GM21390 (cell line): Measurements from ENCODE around the gene RASSF1.

Experiments
- ATAC-seq: cut with Tn5 transposase; IDR thresholded peaks from one replicate; pipeline ENCODE4 v1.9.1; 2021; ENCODE audit not compliant: unreplicated experiment

Gene RASSF1

DNA sequence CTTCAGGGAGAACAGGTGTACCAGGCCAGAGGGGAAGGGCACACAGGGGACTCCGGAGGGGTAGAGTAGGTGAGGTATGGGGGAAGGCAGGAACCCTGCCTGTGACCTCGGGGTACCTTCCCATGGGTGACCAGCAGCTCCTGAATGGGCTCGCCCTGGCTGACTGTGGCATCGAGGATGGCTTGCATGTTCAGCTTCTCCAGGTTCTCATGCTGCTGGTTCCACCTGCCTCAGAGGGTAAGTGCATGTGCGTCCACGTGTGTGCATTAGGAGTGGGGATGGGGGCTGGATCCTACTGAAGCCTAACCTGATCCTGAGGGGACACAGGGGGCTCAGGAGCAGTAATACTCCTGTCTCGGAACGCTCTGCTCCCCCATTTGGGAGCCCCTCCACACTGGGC, 4.4 kb upstream of the RASSF1 start:
- no peak for ATAC-seq

DNA sequence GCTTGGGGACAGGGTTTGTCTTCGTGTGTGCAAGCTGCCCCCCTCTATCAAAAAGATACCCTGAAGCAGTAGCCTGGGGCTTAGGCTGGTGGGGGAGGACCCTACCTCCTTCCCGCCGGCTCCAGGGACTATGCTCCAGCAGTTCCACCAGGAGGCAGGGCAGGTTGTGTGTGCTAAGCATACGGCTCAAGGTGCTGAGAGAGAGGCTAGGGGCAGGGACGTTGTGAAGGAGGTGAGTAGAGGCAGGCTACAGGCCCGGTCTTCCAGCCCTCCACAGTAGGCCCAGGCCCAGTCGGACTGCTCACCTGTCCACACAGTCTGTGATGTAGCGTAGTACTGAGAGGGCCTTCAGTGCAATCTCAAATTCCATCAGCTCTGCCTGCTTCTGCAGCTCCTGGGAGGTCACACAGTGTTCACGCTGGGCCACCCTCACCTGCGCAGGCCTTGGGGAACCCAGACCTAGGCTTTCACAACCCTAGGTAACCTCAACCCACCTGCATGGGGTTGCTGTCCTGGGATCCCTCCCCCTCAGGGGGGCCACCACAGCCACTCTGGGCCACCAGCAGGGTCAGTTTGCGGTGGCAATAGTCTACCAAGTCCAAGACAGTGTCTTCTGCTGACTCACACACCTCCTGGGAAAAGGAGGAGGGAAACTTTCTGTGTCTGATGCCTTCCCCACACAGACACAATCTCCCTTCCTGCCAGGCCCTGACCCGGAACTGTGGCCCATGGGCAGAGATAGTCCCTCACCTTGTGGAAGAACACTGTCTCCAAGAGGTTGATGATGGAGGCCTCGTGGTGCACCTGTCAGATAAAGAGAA, 2.4 kb upstream of the RASSF1 start:
- no peak for ATAC-seq

DNA sequence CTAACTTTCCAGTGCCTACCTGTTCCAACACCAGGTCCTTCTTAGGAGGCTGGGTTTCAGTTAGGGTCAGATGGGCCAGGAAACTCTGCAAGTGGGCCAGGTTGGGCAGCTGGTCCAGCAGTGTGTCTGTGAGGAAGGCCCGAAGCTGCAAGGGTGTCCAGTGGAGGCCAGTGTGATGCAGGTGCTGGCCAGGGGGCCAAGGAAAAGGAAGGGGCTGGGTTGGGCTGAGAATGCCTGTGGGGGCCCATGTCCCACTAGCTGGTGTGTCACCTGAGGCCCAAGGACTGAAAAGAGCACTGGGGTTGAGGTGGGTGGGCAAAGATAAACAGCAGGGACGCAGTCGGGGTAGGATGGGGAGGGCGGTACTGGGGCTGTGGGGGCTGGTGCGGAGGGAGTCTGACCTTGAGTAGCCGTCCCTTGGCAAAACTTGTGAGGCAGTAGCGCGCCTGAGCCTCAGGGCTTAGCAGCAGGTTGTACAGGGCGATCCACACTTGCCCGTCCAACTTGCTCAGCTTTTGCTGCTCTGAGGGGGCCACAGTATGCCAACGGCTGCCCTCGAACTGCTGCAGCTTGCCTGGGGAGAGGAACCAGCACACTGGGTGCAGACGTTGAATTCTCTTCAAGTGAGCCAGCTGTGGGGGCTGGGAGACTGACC, 1.5 kb upstream of the RASSF1 start:
- no peak for ATAC-seq

DNA sequence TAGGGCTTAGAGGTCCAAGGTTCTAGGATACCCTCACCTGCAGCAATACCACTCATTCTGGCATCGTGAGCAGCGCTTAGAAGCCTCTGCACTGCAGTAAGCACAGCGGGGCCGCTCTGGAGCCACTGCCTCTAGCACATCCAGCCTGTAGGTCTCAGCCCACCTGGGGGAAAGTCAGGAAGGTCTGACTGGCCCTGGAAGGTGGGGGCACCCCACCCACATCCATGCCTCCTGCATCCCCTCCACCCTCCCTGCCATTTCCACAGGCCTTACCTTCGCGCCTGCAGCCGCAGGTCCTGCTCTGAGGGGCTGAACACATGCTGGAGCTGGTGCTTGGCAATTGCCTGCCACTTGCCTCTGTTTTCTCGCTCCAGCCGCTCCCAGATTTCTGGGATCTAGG, 901 bp upstream of the RASSF1 start:
- no peak for ATAC-seq

DNA sequence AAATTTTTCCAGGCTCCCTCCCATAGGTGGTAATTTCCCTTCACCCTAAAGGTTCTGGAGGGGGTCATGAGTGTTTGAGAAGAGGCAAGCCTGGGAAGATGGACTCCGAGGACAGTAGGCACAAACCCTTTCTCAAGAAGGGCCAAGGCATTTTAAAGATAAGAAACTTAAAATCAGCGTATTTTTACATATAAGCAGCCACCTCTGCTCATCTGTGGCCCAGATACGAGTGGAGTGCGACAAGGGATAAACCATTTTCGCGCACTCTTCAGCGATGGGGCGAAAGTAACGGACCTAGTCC, 539 bp downstream of the RASSF1 start:
- no peak for ATAC-seq

DNA sequence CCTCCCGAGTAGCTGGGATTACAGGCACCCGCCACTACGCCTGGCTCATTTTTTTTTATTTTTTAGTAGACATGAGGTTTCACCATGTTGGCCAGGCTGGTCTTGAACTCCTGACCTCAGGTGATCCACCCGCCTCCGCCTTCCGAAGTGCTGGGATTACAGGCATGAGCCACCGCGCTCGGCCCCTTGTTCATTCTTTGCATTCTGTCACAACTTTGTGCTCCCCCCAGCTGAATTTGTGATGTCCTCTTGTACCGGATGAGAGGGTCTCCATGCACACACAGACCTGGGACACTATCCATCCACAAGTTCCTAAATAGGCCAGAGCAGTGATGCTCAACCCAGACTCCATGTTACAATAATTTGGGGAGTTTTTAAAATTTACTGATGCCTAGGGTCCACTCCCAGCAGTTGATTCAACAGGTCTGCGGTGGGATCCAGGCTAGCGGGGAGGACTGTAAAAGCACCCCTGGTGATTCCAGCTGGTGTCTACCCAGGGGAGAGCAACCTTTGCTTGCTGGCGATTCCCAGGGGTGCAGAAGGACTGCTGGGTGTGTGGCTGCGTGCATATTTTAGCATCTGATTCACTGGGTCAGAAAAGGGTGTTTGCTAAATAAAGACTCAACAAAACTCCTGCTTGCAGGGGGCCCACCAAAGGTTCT, 1.0 kb downstream of the RASSF1 start:
- no peak for ATAC-seq

DNA sequence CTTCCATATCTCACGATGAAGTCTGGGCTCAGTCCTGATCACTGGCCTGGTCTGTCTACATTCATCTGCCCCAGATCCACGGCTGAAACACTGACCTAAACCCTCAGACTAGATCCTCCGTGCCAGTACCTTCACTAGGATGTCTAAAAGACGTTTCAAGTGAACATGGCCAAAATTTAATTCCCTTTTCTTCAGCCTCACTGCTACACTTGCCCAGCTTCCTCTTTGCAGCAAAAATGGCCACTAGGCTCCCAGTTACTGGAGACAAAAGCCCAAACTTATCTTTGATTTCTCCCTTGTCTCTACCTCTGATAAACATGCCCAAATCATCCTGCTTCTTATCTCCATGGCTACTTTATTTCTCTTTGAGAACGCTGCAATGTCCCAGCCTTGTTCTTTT, 1.7 kb downstream of the RASSF1 start:
- ATAC-seq, result no peak

DNA sequence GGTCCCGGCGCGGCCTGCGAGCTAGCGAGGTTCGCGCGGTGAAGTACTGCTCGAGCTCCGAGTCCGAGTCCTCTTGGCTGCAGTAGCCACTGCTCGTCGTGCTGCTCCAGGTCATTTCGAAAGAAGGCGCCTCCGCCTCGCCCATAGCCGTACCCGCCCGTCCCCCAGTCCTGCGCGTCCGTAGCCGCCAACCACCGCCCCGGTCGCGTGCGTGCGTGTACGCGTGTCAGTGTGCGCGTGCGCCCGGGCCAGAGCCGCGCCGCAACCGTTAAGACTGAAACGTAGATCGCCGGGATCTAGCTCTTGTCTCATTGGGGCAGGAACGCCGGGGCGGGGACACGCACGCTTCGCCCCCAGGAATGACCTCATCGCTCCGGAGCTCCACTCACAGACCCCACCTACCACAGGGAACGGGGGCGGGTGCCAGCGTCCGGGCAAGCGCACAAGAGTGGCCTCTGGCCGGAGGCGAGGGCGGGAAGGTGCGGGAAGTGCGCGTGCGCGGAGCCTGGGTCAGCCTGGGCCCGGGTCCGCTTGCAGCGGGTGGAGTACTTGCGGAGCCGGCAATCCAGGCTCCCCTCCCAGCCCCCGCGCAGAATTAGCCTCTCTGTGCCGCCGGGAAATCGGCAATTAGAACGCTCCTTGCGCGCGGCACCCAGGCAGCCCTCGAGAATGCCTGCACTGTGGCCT, 3.3 kb downstream of the RASSF1 start:
- ATAC-seq, result peak; percentile 64

DNA sequence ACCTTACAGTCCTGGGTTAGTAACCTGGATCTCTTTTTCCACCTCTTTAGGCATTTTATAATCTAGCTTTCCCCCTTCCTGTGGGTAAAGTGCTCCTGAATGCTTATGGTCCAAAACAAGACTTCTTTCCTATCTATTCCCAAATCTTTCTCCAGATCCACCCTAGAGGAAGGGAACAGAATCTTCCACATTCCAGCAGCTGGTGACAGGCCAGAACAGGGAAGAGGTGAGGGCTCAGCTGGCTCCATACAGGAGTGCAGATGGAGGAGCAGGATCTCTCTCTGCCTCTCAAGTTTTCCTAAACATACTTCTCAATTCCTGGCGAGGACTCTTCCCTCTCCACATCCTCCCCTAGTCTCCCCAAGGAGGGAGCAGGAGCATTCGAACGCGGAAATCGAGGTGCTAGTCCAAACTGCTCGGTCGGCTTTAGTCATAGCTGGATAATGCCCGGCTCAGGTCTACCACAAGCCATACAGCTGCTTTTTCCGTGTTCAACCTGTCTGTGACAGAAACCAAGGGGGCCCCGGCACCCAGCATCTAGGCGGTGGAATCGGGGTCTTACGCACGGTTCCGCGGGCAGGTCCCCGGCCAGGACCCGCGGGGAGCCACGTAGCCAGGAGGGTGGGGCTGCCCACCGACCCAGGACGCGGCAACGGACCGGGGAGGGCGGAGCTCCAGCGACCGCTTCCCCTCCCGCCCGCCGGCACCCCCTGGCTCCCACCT, 4.0 kb downstream of the RASSF1 start:
- peak; percentile 24 for ATAC-seq

DNA sequence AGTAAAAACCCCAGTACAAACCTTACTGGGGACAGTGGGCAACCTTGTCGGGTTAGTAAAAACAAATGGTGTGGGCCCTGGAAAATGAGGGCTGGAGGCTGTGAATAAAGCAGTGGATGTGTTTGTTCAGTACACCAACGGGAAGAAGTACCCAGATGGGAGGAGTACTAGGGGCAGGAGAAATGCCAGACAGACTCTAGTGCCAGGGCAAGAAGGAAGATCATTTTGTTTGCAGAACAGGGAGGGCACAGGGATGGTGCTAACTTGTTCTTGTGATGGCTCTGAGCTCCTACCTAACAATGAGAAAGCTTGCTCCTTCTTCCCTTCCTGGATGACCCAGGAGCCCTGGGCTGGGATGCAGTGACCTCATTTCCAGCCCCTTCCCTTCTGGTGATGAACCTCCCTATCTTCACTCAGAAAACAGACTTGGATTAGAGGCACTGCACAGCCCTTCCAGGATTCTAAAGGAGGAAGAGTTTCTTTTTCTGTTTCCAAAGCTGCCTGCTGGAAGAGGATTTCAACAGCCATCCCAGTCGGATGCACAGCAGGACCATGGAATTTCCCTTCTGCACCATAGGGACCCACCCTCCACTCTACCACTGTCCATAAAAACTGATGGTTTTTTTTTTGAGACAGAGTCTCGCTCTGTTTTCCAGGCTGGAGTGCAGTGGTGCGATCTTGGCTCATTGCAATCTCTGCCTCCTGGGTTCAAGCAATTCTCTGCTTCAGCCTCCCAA, 6.1 kb downstream of the RASSF1 start:
- ATAC-seq, result no peak

DNA sequence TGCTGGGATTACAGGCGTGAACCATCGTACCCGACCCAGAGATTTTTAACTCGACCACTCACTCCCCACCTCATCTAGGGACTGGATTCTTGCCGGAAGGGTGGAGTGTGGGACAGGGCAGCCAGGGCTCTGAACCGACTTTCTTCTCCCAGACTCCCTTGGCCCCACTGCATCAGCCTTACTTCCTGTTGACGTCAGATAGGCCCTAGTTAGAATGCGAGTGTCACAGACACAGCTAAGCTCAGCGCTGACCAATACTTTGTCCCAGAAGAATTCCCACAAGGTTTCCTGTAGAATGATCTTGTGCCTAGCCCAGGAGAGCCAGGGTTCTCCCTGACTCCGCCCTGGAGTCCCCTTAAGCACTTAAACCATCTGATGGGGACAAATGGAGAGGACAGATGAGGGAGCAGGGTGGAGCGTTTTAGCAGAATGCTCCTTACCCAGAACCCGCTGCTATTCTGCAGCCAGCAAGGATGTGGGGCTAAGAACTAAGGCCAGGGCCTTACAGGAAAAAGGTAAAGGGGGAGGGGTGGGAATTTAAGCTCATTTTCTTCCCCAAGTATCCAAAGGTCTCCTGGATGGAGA, 6.8 kb downstream of the RASSF1 start:
- ATAC-seq, result no peak

DNA sequence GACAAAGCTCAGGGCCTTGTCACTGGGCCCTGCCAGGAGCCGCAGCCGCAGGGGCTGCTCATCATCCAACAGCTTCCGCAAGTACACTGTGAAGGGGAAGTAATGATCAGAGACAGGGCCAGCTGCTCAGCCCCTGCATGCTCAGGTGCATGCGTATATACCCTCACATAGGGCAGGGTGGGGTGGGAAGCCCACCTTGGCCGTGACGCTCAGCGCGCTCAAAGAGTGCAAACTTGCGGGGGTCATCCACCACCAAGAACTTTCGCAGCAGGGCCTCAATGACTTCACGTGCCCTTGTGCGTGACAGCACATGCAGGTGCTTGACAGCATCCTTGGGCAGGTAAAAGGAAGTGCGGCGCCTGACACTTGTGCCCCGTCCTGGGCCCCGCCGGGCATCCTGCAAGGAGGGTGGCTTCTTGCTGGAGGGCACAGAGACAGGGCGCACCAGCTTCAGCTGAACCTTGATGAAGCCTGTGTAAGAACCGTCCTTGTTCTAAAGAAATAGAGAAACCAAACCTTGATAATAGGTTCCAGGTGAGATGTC, 9.2 kb downstream of the RASSF1 start:
- ATAC-seq, result no peak

DNA sequence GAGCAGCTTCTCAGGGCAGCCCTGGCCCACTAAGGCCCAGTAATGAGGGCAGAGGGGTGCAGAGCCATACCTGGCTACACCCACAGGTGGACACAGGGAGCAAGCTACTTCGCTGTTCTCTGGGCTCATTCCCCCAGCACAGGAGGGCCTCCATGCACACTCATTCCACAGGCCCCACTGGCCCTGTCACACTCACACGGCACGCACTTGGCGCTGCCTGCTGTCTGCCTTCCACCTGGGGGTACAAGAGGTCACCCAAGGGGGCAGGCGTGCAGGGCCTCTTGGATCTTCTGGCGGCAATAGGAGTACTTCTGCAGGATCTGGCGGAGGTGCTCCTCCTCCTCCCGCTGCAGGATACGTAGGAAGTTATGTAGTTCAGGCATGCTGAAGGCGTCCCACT, 10.3 kb downstream of the RASSF1 start:
- ATAC-seq, result no peak

DNA sequence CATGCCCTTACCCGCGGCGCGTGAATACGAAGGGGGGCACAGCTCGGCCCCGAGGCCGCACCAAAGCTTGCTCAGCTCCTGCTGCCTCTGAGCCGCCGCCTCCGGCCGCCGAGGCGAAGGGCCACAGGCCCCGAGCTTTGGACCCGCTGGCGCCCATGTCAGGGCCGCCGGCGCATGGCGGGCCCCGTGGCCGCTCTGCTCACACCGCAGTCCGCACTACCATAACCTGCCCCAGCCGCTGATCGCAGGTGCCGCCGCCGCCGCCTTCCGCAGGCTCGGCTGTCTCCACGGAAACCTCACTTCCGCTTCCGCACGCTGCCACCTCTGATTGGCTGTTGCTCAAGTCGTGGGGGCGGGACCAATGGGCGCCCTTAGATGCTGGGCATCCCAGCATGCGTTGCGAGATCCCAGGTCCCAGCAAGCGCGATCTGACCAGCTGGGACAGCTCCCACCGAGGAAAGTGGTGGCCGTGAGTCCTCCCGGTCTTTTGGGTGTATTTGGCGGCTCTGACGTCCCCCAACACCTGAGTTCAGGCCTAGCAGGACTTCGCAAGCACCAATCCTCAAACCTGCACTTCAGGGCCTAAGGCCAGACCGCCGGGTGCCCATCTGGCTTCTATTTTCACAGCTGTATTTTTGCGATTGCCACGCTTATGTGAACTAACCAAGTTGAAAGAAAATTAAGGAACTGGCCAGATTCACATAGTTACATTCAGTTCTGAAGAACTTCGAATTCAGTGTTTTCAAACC, 12.5 kb downstream of the RASSF1 start, which contains the start of gene TUSC2:
TUSC2 (minus strand) TSS at position 281 of the 749 bp plus-strand sequence; CDS start at position 157, 124 bp downstream.
- ATAC-seq, result peak; percentile 89

DNA sequence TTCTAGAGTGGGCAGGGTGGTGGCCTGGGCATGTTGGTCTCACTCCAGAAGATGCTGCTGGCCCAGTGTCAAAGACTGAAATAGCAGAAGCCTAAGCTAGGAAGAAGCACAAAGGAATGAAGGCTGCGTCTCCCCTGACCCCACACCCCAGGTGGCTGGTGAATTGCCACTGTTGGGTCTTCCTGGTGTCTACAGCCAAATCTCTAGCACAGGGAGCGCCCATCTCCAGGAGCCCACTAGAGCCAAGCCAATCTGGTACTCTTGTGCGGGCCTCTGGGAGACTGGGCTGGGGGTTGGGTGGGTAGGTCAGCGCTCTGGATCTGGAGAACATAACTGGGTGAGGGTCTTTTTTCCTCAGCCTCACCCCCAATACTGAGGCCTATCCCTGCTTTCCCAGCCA, 13.5 kb downstream of the RASSF1 start:
- no peak for ATAC-seq

DNA sequence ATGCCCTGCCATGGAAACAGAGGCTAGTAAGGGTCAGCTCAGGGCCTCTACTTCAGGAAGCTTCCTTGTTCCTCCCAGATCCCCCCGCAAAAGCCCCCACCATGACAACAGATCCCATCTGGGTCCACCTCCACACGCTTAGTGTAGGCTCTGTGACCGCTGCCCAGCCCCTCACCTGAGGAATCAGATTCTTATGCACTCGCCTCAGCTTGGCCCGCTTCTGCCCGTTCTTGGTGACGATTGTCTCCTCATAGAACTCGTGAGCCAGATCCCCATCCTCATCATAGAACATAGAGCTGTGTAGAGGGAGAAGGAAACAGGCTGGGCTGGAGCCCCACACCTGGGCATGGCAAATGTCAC, 14.5 kb downstream of the RASSF1 start:
- ATAC-seq, result no peak

DNA sequence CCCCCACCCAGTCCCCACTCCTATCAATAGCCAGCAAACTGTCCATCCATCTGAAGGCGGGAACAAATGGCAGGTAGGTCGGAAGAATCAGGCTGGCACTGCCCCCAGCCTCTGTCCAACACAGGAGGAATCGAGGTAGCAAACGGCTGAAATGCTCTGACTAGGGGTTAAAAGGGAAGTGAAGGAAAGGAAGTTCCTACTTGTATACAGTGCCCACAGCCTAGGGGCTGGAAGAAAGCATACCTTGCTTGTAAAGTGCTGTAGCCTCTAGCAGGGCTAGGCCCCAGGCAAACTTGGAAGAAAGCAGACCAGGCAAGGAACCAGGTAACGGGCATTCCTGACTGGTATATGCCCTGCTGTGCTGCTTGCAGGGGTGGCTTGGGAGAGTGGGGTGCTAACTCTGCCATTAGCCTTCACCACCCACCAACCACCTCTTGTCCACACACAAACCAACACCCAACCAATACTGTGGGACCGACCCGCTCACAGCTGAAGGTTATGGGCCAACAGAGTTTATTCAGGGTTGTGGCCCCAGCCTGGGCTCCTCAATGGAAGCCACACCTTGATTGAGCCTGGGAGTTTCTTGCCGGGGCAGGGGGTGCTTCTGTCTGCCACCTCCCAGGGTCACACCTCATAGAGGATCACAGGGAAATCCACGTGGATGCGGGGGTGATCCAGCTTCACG, 15.0 kb downstream of the RASSF1 start:
- no peak for ATAC-seq

DNA sequence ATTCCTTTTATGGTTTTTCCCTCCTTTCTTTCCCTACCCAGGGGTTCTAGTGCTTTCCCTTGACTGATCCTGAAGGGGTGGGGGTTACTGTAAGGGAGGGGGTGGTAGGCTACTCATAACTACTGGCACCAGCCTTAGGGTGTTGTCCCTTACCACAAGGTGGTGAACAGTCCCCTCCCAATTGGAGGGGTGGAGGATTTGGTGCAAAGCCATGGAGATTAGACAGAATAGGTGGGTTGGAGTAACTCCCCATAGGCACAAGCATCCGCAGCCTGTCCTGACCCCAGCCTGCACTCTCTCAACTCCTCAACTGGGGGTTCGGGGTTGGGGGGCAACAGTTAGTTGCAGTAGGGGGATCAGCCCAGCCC, 15.5 kb downstream of the RASSF1 start:
- ATAC-seq, result no peak
